AML-193 (cell line): ENCODE results near the gene LAIR2.
"Not testable (repeated sequence)": the region's sequence is repeated elsewhere in the genome, so short reads cannot be mapped to it uniquely, and the experiment has no call there.

ENCODE experiments used
- DNase-seq, 2 experiments: peaks; one replicate each; lab custom pipeline; 2025; lab: John Stamatoyannopoulos, UW

Gene LAIR2

DNA sequence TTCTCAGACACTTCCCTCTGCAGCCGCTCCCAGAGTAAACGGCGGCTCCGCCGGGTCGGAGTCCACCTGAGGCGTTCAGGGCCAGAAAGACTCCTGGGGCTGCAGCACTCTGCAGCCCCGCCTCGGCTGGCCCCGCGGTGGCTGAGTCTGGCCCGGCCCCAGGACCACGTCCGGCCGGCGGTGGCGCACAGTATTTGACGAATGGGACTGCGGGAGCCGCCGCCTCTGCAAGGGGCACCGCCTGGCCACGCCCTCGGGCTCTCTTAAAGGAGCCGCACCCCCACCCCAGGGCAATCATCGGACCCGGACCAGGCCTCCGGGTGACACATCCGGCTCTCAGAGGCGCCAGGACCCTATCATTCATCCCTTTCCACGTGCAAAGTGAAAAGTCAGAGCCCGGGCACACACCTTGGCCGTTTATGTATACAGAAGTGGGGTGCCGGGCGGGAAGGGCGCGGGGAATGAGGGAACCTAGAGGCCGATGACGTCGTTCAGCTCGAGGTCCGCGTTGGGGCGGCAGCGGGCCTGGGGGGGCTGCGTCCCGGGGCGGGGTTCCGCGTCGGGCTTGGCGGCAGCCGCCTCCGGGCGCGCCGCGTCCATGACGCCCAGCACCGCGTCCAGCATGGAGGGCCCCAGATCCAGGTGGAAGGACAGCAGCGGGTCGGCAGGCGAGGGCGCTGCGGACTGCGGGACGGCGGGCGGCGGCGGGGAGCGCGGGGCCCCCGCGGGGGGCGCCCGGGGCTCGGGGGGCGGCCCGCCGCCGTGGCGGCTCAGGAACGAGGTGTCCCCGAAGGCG lies 37.8 kb upstream of the LAIR2 start:
- peak; percentile 77 for DNase-seq

DNA sequence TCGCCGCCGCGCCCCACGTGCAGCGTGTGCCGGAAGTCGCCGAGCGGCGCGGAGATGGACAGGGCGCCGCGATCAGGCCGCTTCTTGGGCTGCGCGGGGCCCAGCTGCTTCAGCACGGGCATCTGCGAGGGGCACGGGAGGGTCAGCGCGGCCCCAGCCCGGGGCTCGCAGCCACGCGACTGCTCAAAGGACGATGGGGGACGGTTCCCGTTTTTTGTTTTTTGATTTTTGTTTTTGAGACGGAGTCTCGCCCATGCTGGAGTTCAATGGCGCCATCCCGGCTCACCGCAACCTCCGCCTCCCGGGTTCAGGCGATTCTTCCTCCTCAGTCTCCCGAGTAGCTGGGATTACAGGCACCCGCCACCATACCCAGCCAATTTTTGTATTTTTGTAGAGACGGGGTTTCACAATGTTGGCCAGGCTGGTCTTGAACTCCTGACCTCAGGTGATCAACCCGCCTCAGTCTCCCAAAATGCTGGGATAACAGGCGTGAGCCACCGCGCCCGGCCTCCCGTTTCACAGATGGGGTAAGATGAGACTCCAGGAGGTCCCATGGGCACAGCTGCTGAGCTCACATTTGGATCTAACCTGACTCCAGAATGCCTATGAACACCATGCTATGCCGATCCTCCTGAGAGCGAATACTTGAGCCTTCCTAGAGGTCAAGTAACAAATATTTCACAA lies 37.1 kb upstream of the LAIR2 start:
- no peak for DNase-seq

DNA sequence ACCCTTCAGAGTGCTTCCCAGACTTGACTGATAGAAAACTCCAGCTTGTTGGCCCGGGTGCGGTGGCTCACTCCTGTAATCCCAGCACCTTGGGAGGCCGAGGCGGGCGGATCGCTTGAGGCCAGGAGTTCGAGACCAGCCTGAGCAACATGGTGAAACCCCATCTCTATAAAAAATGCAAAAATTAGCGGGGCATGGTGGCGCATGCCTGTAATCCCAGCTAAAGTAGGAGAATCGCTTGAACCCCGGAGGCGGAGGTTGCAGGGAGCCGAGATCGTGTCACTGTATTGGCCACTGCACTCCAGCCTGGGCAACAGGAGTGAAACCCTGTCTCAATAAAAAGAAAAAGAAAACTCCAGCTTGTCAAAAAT lies 36.5 kb upstream of the LAIR2 start:
- DNase-seq, result not testable (repeated sequence)

DNA sequence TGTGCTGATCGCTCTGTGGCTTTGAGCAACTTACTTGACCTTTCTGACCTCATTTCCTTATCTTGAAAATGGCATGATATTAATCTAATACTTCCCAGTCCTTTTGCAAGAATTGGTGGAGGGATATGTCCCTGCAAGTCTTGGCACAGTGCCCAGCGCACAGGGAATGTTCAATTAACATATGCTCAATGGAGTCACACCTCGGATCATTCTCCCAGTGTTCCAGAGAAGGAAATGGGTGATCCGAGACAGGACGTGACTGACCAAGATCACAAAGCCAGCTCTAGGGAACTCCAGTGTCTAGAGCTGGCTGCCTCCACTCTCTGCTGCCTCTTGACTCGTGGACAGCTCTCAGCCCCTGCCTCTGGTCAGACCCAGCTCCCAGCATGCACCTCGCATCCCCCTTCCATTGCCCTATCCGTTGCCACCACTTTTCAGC lies 33.1 kb upstream of the LAIR2 start:
- no peak for DNase-seq

DNA sequence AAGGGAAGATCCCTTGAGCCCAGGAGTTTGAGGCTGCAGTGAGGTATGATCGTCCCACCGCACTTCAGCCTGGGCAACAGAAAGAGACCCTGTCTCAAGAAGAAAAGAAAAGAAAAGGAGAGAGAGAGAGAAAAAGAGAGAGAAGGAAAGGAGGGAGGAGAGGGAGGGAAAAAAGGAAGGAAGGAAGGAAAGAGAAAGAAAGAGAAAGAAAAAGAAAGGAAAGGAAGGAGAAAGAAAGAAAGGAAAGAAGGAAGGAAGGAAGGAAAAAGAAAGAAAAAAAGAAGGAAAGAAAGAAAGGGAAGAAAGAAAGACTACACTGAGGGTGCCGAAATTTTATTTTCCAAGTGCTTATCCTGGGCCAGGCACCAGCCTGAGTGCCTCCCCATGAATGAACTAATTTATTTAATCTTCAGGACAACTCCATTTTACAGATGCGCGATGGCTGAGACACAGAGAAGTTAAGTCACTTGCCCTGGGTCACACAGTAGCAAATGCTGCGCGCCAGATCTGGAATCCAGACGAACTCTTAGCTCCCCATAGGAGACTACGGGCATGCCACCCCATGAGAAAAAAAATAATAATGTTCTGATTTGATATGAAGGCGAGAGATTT lies 32.2 kb upstream of the LAIR2 start:
- no peak for DNase-seq

DNA sequence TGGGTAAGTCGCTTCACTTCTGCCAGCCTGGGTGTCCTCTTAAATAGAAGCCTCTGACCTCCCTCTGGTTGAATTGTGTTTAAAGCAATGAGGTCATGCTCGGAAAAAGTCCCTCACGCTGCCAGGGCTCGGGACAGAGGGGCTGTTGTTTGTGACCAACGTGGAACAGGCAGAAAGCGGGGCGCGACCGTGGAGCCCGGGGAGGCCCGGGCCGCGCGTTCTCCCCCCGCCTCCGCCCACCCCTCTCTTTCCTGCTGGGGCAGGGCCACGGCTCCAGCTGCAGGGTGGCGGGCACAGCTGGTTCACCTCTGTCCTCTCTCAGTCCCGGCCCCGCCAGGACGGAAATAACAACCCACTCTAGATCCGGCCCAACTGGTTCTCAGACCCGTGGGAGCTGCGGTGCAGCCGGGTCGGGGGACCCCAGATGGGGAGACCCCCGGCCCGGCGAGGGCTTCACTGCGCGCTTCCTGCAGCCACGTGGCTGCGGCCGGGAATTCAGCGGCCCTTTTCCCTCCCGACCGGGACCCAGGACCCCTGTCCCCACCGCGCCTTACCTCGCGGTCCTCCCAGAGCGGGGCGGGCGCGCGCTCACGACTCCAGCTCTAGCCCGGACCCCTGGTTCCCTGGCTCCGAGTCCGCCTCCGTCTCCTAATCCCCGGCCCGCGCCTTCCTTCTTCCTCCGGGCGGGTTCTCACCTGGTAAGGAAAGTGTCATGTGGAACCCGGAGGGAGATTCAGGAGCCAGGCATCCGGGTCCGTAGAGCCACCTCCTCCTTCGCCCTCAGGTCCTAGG lies 31.4 kb upstream of the LAIR2 start:
- DNase-seq, result no peak

DNA sequence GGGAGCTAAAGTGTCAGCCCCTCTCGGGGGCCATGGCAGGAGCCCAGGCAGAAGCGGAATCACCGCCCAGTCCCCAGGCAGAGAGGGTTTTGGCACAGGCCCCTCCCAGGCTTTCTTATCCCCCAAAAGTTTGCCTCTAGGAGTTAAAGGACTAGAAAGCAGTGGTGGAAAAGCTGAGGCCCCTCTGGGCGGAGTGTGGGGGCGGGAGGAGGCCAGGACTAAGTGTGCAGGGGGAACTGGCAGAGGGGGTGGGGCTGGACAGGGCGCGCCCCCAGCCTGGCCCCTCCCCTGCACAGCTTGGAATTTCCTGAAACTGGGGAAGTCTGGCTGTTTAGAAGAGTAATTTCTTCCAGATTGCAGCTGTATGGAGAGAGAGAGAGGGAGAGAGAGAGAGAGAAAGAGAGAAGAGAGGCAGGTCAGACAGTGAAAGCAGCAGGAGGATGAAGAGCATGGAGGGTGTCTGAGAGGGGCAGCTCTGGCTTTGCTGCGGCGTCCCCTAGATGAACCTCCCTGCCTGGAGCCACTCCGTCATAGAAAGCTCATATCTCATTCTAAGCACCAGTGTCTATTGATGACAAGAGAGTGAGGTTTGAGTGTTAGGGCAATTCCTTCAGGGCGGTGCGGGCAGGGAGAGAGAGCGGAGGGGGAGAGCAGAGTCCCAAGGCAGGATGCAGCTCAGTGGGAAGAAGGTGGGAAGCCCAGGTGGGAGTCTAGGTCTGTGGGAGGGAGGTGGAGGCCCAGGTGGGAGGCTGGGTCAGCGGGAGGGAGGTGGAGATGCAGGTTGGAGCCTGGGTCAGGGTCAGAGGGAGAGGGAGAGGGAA lies 29.4 kb upstream of the LAIR2 start, which contains the start of gene CDC42EP5:
Gene CDC42EP5 (minus strand): TSS at position 226 of the 821 bp plus-strand sequence. CDS start 7,749 bp downstream, outside the sequence.
- no peak for DNase-seq

DNA sequence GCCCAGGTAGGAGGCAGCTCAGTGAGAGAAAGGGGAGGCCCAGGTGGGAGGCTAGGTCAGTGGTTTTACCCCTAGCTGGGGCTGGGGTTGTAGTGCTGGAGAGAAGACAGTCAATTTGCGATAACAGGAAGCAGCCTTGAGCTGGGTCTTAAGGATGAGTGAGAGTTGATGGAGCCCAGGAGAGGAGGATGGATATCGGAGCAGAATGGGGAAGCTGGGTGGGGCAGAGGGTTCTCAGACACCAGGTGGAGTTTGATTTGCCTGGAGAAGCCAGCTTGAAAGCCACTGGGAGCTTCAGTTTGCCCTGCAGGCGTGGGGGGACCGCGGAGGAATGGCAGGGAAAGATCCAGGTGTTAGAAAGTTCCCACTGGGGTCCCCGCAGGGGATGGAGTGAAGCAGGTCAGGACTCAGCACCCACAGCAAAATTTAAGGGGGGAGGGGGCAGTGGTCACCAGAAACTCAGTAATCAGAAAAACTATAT lies 28.7 kb upstream of the LAIR2 start:
- DNase-seq, result no peak

DNA sequence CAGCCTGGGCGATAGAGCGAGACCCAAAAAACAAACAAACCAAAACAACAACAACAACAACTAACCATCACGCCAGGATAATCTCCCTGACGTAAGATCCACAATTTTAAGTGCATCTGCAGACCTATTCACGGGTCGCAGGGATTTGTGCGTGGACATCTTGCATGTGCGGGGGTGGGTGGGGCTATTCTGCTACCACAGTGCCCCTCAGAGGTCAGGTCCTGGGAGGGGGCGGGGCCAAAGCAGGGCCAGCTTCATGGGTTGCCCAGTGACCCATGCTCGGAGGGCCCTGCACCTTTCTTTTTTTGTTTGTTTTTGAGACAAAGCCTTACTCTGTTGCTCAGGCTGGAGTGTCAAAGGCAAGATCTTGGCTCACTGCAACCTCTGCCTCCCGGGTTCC lies 26.9 kb upstream of the LAIR2 start:
- DNase-seq, result no peak

DNA sequence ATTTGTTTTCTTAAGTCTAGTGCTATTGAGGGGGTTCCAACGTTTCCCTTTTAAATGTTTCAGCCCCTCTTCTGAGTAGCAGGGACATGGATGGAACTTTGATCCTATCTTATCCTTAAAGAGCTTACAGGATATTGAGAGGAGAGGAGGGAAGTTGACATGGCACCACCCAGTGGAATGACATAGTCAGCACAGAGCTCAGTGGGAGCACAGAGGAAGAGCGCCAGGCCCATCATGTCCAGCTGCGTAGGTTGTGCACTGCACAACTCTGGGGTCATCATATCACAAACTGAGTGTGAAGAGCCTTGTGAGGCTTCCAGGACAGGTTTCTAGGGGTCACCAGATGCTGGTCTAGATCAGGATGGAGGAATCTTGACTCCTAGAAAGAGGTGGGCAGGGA lies 25.0 kb upstream of the LAIR2 start:
- DNase-seq, result no peak

DNA sequence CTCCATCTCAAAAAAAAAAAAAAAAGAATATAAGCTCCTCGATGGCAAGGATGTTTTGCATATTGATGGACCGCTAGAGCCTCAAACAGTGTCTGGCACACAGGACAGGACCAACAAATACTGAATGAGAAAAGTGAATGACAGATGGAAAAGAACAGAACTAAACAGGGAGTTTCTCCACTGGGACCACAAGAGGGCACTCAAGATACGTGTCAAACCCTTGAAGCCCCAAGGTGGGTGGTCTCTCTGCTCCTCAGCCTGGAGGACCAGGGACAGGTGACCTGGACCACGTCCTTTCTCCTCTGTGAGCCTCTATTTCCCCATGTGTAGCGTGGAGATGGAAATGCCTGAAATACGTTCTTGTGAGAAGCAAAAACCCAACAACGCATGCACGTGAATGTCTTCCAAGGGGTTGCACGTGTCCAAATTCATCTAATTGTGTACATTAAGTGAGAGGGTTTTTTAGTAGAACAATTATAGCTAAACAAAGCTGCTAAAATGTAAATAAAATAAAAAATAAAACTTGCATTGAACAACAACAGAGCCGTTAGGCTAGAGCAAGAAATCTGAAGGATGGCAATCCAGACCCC lies 23.9 kb upstream of the LAIR2 start:
- peak; percentile 53 to 67 for DNase-seq

DNA sequence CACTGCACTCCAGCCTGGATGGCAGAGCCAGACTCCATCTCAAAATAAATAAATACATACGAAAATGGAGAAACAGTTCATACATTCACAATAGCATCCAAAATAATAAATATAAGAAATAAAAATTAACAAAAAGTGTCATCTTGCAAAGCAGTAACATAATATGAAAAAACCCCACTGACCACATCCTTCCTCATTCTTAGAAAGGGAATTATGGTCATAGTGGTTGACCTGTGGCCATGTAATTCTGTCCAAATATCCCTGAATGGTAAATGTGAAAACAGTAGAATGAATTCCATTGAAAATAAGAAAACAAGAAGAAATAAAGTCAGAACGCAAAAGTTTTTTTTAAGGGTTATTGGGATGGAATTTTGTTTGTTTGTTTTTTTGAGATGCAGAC lies 22.6 kb upstream of the LAIR2 start:
- peak; percentile 68 to 73 for DNase-seq

DNA sequence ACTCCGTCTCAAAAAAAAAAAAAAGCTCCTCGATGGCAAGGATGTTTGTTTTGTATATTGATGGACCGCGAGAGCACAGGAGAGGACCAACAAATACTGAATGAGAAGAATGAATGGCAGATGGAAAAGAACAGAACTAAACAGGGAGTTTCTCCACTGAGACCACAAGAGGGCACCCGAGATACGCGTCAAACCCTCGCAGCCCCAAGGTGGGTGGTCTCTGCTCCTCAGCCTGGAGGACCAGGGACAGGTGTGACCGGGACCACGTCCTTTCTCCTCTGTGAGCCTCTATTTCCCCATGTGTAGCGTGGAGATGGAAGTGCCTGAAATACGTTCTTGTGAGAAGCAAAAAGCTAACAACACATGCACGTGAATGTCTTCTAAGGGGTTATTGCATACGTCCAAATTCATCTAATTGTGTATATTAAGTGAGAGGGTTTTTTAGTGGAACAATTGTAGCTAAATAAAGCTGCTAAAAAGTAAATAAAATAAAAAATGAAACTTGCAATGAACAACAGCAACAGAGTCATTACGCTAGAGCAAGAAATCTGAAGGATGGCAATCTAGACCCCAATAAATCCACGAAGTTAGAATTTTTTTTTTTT lies 21.2 kb upstream of the LAIR2 start:
- DNase-seq, result peak; percentile 45 to 54

DNA sequence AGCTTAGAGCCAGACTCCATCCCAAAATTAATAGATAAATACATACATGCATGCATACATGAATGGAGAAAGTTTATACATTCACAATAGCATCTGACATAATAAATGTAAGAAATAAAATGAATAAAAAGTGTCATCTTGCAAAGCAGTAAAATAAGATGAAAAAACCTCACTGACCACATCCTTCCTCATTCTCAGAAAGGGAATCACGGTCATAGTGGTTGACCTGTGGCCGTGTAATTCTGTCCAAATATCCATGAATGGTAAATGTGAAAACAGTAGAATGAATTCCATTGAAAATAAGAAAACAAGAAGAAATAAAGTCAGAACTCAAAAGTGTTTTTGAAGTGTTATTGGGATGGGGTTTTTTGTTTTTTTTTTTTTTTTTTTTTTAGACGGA lies 19.7 kb upstream of the LAIR2 start:
- DNase-seq, result peak; percentile 64 to 71

DNA sequence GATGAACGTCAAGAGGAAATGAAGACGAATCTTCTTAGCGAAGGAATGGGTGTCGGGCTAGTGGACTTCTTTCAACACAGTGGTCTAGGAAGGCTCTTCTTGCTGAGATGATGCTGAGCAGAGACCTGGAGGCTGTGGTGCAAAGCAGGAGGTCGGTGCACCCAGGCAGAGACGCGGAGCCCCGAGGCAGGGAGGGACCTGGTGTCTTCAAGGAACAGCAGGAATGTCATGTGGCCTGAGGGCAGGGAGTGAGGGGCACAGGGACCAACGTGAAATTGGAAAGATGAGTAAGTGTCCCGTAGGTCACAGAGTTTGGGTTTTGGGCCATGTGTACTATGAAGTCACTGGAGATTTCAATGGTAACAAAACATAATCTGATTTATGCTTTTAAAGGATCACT lies 18.2 kb upstream of the LAIR2 start:
- no peak for DNase-seq

DNA sequence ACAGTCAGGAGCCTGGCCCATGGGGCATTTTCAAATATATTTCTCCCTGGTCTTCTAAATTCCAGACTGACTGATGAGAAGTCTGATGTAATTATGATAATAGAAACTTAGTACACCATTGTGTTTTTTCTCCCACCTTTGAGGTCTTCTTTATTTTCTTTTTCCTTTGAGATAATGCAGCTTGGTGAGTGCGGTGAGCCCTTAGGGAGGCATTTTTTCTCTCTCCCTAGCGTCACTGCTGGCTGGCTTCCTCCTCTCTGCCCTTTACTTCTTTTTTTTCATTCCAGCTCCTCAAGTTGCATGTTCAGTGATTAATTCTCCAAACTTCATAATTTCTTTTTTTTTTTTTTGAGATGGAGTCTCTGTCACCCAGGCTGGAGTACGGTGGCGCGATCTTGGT lies 16.8 kb upstream of the LAIR2 start:
- DNase-seq, result peak; percentile 36 to 50

DNA sequence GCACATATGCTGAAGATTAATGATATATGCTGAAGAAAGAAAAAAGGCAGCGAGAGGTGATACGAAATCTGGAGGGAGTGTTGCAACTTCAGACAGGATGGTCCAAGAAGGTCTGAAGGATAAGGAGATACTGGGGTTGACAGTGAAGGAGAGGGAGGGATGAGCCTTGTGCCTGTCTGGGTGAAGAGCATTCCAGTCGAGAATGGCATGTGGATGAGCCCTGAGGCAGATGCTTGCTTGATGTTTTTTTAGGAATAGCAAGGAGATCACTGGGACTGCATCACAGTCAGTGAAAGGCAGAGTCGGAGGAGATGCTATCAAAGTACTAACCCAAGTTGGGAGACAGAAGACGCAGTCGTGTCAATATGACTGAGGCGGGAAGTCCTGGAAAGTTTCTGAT lies 13.3 kb upstream of the LAIR2 start:
- DNase-seq, result no peak

DNA sequence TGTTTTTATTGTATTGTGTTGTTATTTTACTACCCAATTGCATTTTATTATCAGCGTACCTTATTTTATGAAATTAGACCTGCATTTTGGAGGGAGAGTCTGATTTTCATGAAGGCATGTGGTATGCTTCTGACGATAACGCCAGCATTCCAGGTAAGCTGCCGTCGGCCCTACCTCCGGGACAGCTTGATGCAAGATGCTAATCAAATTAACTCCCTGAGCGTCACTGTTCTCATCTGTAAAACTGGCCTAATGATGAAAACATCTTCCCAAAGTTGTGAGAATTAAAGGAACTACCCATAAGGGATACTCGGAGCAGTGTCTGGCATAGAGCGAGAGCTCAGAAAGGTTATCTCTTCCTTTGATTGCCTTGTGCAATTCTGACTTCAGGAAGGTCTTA lies 12.9 kb upstream of the LAIR2 start:
- DNase-seq, result no peak

DNA sequence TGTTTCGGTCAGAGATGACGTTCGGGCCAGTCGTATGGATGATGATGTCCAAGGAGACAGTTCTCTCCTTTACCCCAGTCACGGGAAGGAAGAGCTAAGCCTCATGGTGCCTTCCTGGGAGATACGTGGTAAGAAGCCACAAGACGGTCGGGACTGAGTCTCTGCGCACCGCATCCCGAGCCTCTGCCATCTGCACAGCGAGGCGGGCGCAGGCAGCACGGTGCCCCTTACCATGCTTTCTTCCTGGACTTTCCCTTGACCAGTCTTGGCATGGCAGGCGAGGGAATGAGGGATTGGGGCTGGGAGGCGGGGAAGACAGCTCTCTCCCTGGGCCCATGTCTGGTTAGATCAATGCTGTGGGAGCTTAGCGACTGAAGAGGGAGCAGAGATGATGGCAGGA lies 10.1 kb upstream of the LAIR2 start:
- DNase-seq, result no peak

DNA sequence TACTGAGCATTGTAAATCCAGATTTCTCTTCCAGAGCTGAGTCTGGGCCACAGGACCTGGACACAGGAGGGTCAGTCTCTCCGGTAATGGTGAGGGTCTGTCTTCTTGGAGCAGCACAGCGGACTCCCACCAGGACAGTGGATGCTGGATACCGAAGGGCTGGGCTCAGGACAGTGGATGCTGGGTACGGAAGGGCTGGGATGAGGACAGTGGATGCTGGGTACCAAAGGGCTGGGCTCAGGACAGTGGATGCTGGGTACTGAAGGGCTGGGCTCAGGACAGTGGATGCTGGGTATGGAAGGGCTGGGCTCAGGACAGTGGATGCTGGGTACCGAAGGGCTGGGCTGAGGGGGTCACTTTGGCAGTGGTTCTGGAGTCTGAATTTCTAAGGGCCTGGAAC lies 9.6 kb upstream of the LAIR2 start:
- DNase-seq, result not testable (repeated sequence)
